ENCODE measurements around the gene MS4A13.
"Not testable (repeated sequence)": the region's sequence is repeated elsewhere in the genome, so short reads cannot be mapped to it uniquely, and the experiment has no call there.

The MS4A13 gene

DNA sequence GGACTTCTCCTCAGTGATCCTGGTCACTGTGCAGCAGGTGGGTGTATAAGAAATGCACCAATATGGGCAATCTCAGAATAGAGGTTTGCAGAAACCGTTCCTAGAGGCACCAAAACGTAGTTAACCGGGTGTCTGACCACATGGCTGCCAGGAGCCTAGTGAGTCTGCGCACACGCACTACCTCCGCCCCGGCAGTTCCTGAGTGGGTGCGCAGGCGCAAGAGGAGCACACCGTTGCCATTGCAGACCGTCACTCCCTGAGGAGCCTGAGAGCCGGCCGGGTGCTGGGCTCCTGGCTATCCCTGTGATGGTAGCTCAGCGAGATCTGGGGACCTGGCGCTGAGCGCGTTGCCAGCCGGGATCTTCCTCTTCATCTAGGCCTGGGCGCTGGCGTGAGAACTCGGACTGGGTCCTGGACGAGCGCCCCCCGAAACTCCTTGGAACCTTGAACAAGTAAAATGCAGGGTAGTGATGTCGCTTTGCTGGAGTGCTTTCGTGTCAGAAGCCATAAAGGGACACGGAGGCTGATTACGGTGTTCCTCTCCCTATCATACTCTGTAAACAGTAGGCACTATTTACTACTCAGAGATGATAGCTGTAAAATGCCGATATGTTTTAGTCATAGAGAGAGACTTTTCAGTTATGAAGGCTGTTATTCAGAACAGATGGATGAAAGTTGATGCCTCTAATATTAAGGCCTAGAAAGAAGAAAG lies at the start of gene MS4A13:
MS4A13 (plus strand) TSS at position 249 of the 712 bp plus-strand sequence. CDS start 2,692 bp downstream, outside the sequence.
- no peak for DNase-seq (ENCODE audit: low spot score)

DNA sequence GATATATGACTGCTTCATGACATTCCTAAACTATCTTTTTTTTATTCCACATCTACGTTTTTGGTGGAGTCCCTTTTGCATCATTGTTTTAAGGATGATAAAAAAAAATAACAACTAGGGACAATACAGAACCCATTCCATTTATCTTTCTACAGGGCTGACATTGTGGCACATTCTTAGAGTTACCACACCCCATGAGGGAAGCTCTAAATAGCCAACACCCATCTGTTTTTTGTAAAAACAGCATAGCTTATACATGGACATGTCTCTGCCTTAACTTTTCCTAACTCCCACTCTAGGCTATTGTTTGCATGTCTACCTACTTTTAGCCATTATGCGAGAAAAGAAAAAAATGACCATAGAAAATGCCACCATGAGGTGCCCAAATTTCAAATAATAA lies 46.4 kb upstream of the MS4A13 start:
- DNase-seq (ENCODE audit: low spot score) = no peak

- no peak for DNase-seq (ENCODE audit: low spot score)
Measured at GRCh38 chr11:60469723-60470122, 45.5 kb upstream of the MS4A13 start.

GRCh38 chr11:60477035-60477445 lies 38.2 kb upstream of the MS4A13 start:
- DNase-seq (ENCODE audit: low spot score) = no peak

DNA sequence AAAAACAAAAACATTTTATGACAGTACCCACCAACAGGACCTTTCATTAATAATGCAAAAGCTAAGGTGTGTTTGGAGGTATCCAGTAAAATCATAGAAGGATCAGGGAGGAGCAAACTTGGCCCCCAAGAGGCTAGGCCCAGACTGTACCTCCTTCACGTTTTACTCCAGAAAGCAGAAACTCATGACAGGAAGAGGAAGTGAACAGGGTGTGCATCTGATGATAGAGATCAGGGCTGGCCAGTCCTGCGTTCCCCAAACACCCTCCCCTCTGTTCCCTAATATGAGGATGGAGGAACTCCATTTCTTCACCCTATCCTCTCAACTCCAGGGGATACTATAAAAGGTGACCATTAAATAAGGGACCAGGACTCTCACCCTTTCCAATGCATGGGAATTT lies 32.8 kb upstream of the MS4A13 start:
- no peak for DNase-seq (ENCODE audit: low spot score)

DNA sequence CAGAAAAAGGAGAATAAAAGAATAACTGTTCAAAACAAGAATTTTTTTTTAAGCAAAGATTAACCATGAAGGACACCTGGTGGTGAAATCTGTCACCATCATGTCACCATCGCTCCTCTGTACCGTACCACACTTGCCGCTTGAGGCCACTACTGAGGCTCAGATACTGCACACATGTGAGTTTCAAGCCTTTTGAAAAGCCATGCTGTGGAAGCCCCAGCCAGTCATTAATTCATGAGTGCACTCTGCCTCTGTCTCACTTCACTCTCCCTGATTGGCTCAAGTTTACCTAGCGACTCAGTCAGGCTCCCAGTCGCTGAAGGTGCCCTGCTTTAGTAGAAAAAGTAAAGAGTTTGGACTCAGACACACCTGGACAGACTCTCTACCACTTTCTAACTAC lies 29.2 kb upstream of the MS4A13 start:
- DNase-seq (ENCODE audit: low spot score) = peak; percentile 23

- no peak for DNase-seq (ENCODE audit: low spot score)
Measured at GRCh38 chr11:60492488-60493009, 22.6 kb upstream of the MS4A13 start, which contains the start of gene MS4A12. MS4A12 (plus strand) TSS chr11:60492778; CDS start chr11:60497319, 4,541 bp downstream.

GRCh38 chr11:60493454-60493853 lies 21.7 kb upstream of the MS4A13 start:
- DNase-seq (ENCODE audit: low spot score) = no peak

GRCh38 chr11:60498399-60498798 lies 16.8 kb upstream of the MS4A13 start:
- no peak for DNase-seq (ENCODE audit: low spot score)

DNA sequence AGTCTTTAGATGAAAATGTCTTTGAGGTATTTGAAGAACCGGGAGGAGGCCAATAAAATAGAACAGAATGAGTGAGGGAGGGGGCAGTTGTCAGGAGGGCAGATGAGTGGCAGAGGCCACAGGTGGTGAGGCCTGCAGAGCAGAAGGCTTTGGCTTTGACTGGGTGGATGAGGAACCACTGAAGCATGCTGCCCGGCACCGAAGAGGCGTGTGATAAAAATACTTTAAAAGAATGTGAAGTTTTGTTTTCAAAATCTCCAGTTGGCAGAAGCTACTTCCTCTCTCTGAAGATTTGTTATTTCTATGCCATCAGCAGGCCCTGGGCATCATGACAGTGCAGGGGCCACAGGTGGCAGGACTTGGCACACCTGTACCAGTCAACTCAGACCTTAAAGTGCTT lies 16.3 kb upstream of the MS4A13 start:
- DNase-seq (ENCODE audit: low spot score) = no peak

DNA sequence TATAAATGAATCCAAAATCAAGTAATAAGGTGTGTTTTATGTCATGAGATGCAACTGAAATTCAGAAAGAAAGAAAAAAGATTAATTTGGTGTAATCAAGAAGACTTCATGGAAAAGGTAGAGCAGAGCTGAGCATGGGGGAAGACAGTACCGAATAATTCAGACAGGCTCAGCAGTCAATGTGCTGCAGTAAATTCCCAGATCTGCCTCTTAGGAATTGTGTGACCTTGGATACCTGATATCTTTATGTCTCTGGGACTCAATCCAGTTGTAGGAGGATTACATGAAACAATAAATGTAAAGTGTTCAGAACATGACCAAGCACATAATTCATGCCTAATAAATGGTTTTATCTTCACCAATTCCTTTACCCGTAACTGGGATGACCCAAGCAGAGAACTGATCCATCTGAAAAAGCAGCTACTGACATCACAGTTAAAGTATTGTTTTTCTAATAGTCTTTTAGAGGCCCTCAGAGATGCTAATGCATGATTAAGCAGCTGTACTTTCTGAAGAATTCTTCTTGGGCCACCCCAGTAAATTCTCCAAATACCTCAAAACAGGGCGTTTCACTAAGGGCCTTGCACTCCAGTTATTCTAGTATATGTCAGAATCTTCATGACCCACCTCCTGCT lies 14.8 kb upstream of the MS4A13 start:
- no peak for DNase-seq (ENCODE audit: low spot score)

GRCh38 chr11:60502221-60502775 lies 12.9 kb upstream of the MS4A13 start:
- no peak for DNase-seq (ENCODE audit: low spot score)

DNA sequence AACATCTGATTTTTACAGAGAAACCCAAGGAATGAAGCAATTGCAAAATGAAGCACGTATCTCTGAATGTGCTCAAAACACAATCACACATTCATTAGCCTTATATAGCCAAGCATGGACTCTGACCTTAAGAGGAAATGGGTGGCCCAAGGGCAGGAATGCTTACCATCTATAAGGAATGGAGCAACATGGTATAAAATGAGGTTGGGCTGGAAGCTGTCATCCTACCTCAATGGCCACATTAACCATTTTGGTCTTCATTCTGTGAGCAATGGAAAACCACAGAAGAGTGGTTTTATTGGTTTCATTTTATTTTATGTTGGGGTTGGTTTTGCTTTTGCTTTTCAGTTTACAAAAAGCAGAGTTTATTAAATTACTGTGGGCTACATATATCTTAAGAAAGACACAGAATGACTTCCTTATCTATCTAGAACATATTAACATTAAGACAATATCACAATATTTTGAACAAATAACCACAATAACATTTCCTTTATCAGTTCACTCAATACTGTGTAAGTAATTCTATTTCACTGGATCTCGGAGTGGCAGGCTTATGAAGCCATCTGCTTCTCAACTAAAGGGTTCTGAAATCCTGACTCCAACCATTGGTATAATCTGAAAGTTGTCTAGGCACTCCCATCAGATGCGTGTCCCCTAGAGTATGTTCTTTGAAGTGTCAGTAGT lies 10.8 kb upstream of the MS4A13 start:
- peak; percentile 2 for DNase-seq (ENCODE audit: low spot score)

- DNase-seq (ENCODE audit: low spot score) = not testable (repeated sequence)
Measured at GRCh38 chr11:60509609-60510008, 5.6 kb upstream of the MS4A13 start.

- not testable (repeated sequence) for DNase-seq (ENCODE audit: low spot score)
Measured at GRCh38 chr11:60510209-60510608, 5.0 kb upstream of the MS4A13 start.

GRCh38 chr11:60511393-60511792 lies 3.8 kb upstream of the MS4A13 start:
- no peak for DNase-seq (ENCODE audit: low spot score)

DNA sequence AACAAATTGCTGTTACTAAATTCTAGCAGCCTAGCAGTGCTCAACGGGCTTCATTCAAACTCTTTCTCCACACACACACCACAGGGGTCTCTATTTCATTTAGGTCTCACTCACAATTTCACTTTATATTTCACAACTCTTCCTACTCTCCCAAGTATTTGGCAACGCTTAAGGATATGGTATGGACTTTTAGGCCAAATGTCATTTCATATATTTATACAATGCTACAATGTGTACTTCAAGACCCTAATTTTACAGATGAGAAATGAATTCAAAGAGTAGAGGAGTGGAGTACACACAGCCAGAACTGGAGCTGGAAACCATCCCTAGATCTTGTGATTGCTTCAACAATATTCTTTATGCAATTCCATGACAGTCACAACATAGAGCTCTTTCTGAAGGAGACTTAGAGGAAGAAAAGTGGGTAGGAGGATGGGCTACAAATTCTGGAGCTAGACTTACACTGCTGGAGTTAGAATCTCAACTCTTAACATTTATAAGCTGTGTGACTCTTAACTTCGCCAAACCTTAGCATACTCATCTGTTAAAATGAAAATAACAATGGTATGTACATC lies 2.5 kb upstream of the MS4A13 start:
- DNase-seq (ENCODE audit: low spot score) = no peak

GRCh38 chr11:60513496-60514460 lies 1.4 kb upstream of the MS4A13 start:
- DNase-seq (ENCODE audit: low spot score) = no peak

DNA sequence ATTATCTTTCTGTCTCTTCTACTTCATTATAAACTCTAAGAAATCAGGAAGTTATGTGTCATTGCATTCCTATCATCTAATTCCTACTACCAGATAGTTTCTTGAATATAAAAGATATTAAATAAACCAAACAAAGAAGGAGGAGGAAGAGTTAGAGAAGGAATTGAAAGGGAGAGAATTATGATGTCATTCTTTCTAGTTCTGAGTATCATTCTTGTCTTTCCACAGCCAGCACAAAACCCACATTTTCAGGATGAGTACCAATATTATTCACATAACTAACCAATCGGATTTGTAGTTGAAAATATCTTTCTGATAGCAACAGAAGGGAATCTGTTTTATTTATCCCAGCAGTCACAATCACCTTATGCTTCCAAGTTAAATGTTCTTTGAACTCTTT lies 13.3 kb downstream of the MS4A13 start:
- DNase-seq (ENCODE audit: low spot score) = peak; percentile 1

GRCh38 chr11:60528934-60529333 lies 13.7 kb downstream of the MS4A13 start:
- no peak for DNase-seq (ENCODE audit: low spot score)
